DOHH2 (cell line): ENCODE measurements around the gene PCP4.

ENCODE experiments used
- CTCF ChIP-seq: fragments of 200-600 bp; sonication (generic); IDR thresholded peaks from one replicate; pipeline ENCODE4 v1.5.1; 2014; ENCODE audit warnings: antibody characterized with exemption, mild to moderate bottlenecking, low read depth, low read length; ENCODE audit not compliant: poor library complexity, severe bottlenecking
- EZH2phosphoT487 ChIP-seq: fragments of 200-600 bp; sonication (generic); IDR thresholded peaks from 2 replicates; pipeline ENCODE4 v1.6.1; 2017; ENCODE audit warnings: borderline replicate concordance, mild to moderate bottlenecking, antibody characterized with exemption, low read length, moderate library complexity, mixed read lengths

- TF ChIP-seq CTCF (no peak), EZH2phosphoT487 (no peak)
Measured at GRCh38 chr21:39924577-39925308, 57.5 kb downstream of the PCP4 start.
